H1 (cell line): ENCODE data around the gene SFMBT2. TPM values are rescaled to one million over a fixed set of nuclear protein-coding genes. Genes with fewer than 3 reads are reported as not detected.

Experiments used
- CHD2 ChIP-seq: IDR thresholded peaks from 2 replicates; pipeline ENCODE4 v1.6.1; 2012; ENCODE audit warnings: low read length, improper control_type of control experiment
- CHD7 ChIP-seq: fragments of 300-600 bp; sonication (generic); IDR thresholded peaks from 2 replicates; pipeline ENCODE4 v1.7.1; 2012; ENCODE audit warnings: low read length, moderate library complexity, mild to moderate bottlenecking, inconsistent platforms; ENCODE audit not compliant: insufficient replicate concordance
- EZH2 ChIP-seq: fragments of 200-600 bp; sonication (generic); IDR thresholded peaks from 2 replicates; pipeline ENCODE4 v1.7.1; 2012; ENCODE audit warnings: low read depth, mild to moderate bottlenecking, moderate library complexity, low read length, inconsistent platforms; ENCODE audit not compliant: severe bottlenecking
- GABPA ChIP-seq: IDR thresholded peaks from 2 replicates; pipeline ENCODE4 v1.6.1; 2011; ENCODE audit warnings: mild to moderate bottlenecking, low read length, moderate library complexity, borderline replicate concordance; ENCODE audit not compliant: insufficient read depth
- RAD21 ChIP-seq, 2 experiments: IDR thresholded peaks in 1 of 2; conservative IDR thresholded peaks in 1 of 2; 2 replicates each; pipeline ENCODE4 v1.6.1; 2011; ENCODE audit warnings: low read depth in 2 of 2, low read length in 2 of 2, improper control_type of control experiment in 1 of 2, inconsistent platforms in 1 of 2, mild to moderate bottlenecking in 1 of 2, moderate library complexity in 1 of 2
- SP1 ChIP-seq: IDR thresholded peaks from 2 replicates; pipeline ENCODE4 v1.6.1; 2011; ENCODE audit warnings: low read depth, low read length
- TBP ChIP-seq: IDR thresholded peaks from 2 replicates; pipeline ENCODE4 v1.6.1; 2011; ENCODE audit warnings: low read depth, low read length, improper control_type of control experiment
- polyA plus RNA-seq, 7 experiments: library from polyadenylated mRNA; depleted of rRNA in 3 of 7; stranded (reverse) in 5 of 7; unstranded in 2 of 7; fragments of >200 nt in 5 of 7; fragments of 200-250 nt in 2 of 7; gene quantifications; 1 replicate in 5 of 7; 2 replicates in 1 of 7; 4 replicates in 1 of 7; pipeline versions ENCODE4 v1.2.1 to v1.2.3, GENCODE V29; 2011 to 2013; ENCODE audit warnings: missing spikeins in 2 of 7, mixed read lengths in 2 of 7
- total RNA-seq: library from RNA; stranded (reverse); fragmentation: NEBNext Ultra II Directional; extraction: Animal tissue kit (Norgen Biotek cat#: 25700); gene quantifications from 2 replicates; pipeline ENCODE4 v1.2.1, GENCODE V29; 2021

SFMBT2 gene
- total and polyA plus RNA-seq, 2 of the 8 experiments (the other 6 are each of a cell fraction or from before 2014, with no cell fraction given) = 2.9 to 11.0 TPM

GRCh38 chr10:7407368-7408290 lies 3.2 kb downstream of the SFMBT2 start (continued):
- no peak for TF ChIP-seq CHD7
- TF ChIP-seq GABPA = no peak
- TF ChIP-seq SP1 = no peak
- TF ChIP-seq RAD21 (IDR thresholded peaks at IDR 0.05 in 1 of 2, conservative IDR thresholded peaks at IDR 0.05 in 1 of 2; ENCODE audit: low read depth in 2 of 2, low read length in 2 of 2) = no peak
- no peak for TF ChIP-seq EZH2
- peak; percentile 54; the same call in 1 of the 2 replicates for TF ChIP-seq TBP
- TF ChIP-seq CHD2 = no peak
